IPS-20b (cell line): Measurements from ENCODE around the gene ARRDC2.

ENCODE experiments used
- H3K27ac ChIP-seq: one replicate; pipeline ENCODE4 v1.5.1; 2013; ENCODE audit warnings: low read length
- H3K27me3 ChIP-seq: 2 replicates; pipeline ENCODE4 v1.6.1; 2013; ENCODE audit warnings: mild to moderate bottlenecking, low read length, inconsistent platforms; ENCODE audit not compliant: insufficient read depth
- H3K36me3 ChIP-seq: 2 replicates; pipeline ENCODE4 v1.6.1; 2013; ENCODE audit warnings: low read depth, mild to moderate bottlenecking, inconsistent platforms, low read length, moderate library complexity; ENCODE audit not compliant: insufficient read depth
- H3K4me1 ChIP-seq: 2 replicates; pipeline ENCODE4 v1.6.1; 2013; ENCODE audit warnings: mild to moderate bottlenecking, control low read depth, inconsistent platforms, low read length, moderate library complexity; ENCODE audit not compliant: insufficient read depth
- H3K4me3 ChIP-seq: 2 replicates; pipeline ENCODE4 v1.5.1; 2013; ENCODE audit warnings: mild to moderate bottlenecking, low read length, inconsistent platforms
- H3K9ac ChIP-seq: 2 replicates; pipeline ENCODE4 v1.6.1; 2013; ENCODE audit warnings: low read depth, mild to moderate bottlenecking, inconsistent platforms, low read length, moderate library complexity
- H3K9me3 ChIP-seq: 2 replicates; pipeline ENCODE4 v1.6.1; 2013; ENCODE audit warnings: mild to moderate bottlenecking, low read depth, low read length, inconsistent platforms; ENCODE audit not compliant: insufficient read depth

Gene ARRDC2

DNA sequence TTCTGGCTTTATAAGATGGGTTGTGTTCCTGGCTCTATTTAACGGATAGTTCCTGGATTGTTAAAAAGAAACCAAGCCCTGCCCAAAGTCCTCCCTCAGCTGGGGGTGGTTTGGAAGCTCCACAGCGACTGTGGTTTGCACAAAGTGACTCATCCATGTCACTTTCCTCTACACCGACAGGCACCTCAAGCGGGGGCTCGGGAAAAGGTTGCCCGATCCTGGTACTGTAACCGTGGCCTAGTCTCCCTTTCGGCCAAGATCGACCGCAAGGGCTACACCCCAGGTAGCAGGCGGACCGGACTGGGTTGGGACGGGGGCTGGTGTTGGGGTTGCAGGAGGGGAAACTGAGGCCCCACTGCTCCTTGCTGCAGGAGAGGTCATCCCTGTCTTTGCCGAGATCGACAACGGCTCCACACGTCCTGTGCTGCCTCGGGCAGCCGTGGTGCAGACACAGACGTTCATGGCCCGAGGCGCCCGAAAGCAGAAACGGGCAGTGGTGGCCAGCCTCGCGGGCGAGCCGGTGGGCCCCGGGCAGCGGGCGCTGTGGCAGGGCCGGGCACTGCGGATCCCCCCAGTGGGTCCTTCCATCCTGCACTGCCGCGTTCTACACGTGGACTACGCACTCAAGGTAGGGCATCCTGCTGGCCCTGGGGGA is 1.6 kb downstream of the ARRDC2 start:
- Histone ChIP-seq H3K4me3 (no peak overlapping the region), H3K4me1 (no peaks in the 10 kb centered on the region; the same call in 1 of the 2 replicates), H3K9me3 (no peaks in the 10 kb centered on the region), H3K9ac (no peak overlapping the region), H3K27me3 (peaks cover 7% of the 10 kb centered on the region; the same call in 1 of the 2 replicates), H3K27ac (no peak overlapping the region), H3K36me3 (no peaks in the 10 kb centered on the region; the same call in 1 of the 2 replicates)

GRCh38 chr19:18010149-18010548 is 2.2 kb downstream of the ARRDC2 start:
- Histone ChIP-seq H3K9ac (no peak overlapping the region), H3K27ac (no peak overlapping the region), H3K9me3 (no peaks in the 10 kb centered on the region), H3K4me3 (no peak overlapping the region), H3K4me1 (no peaks in the 10 kb centered on the region; the same call in 1 of the 2 replicates), H3K36me3 (no peaks in the 10 kb centered on the region; the same call in 1 of the 2 replicates), H3K27me3 (peaks cover 7% of the 10 kb centered on the region; the same call in 1 of the 2 replicates)

DNA sequence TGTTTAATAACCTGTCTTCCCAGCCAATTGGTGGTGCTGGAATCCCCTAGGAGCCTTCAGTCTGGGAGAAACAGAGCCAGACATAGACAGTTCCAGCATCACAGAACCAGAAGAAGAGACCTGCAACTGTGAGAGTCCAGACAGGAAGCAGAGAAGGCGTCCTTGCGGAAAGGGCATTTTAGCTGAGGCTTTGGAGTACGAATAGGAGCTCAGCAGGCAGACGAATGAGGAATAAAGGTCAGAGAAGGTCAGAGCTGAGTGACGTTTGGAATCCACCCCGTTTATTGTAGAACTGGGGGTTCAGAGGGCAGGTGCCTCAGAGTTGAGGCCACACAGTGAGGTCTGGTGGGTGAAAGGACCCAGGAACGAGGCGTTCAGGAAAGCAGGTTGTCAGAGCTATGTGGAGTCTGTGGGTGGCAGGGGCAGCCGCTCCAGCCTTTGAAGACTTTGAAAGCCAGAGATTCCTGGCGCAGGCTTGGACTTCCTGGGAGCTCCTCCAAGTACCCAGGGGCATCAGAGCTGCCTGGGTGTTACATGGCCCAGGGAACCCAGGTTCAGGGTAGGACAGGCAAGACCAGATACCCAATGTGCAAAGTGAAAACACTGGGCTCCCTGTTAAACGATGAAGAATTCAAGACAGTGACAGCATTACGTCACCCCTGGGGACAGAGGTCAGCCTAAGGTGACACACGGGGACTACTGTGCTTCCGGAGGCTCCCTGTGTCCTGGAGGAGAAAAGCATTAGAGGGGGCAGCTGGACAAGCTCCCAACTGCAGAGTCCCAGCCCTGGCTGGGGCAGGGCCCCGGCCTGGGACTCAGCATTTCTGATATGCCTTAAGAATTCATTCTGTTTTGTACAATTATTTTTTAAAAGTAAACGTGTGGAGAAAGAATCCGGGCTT is 5.5 kb downstream of the ARRDC2 start:
- no peaks in the 10 kb centered on the region for H3K4me1 ChIP-seq

DNA sequence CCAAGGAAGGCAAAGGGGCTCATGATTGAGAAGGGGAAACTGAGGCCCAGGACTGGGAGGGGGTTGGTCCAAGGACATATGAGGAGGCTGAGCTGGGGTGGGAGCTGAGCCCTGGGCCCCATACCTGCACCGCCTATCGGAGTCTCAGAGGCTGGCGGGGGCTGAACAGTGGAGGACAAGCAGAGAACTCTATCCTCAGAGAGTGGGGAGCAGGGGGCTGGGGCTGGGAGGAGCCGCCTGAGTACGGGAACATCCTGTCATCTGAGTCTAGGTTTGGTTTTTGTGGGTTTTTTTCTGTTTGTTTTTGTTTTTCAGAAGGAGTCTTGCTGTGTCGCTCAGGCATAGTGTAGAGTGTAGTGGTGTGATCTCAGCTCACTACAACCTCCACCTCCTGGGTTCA is 6.2 kb downstream of the ARRDC2 start:
- H3K36me3 ChIP-seq: no peaks in the 10 kb centered on the region; the same call in 1 of the 2 replicates
- H3K4me3 ChIP-seq: no peak overlapping the region
- H3K27ac ChIP-seq: no peak overlapping the region
- H3K9ac ChIP-seq: no peak overlapping the region
- H3K4me1 ChIP-seq: no peaks in the 10 kb centered on the region
- no peaks in the 10 kb centered on the region for H3K27me3 ChIP-seq
- H3K9me3 ChIP-seq: no peaks in the 10 kb centered on the region

More for the DNA sequence above, 5.5 kb downstream of the ARRDC2 start:
- H3K27ac ChIP-seq: no peak overlapping the region
- no peaks in the 10 kb centered on the region for H3K9me3 ChIP-seq
- no peak overlapping the region for H3K9ac ChIP-seq
- no peaks in the 10 kb centered on the region for H3K27me3 ChIP-seq
- H3K4me3 ChIP-seq: no peak overlapping the region
- no peaks in the 10 kb centered on the region; the same call in 1 of the 2 replicates for H3K36me3 ChIP-seq

DNA sequence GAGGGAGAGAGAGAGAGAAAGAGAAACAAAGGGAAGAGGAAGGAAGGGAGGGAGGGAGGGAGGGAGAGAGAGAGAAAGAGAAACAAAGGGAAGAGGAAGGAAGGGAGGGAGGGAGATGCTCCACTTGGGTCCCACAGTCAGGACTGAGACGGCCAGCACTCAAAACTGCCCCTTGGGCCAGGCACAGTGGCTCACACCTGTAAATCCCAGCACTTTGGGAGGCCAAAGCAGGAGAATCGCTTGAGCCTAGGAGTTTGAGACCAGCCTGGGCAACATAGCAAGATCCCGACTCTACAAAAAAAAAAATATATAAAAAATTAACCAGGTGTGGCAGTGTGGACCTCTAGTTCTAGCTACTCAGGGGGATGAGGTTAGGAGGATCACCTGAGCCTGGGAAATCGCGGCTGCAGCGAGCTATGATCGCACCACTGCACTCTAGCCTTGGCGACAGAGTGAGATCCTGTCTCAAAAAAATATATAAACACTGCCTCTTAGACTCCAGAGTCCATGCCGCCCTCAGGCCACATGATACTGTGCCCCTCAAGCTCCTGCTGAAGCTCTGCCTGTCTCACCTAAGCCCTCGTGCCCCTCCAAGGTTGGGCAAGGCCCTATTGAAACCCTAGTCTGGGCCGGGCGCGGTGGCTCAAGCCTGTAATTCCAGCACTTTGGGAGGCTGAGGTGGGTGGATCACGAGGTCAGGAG is 8.4 kb downstream of the ARRDC2 start:
- no peaks in the 10 kb centered on the region; the same call in 1 of the 2 replicates for H3K36me3 ChIP-seq
- H3K27me3 ChIP-seq: no peaks in the 10 kb centered on the region
- no peaks in the 10 kb centered on the region for H3K9me3 ChIP-seq

DNA sequence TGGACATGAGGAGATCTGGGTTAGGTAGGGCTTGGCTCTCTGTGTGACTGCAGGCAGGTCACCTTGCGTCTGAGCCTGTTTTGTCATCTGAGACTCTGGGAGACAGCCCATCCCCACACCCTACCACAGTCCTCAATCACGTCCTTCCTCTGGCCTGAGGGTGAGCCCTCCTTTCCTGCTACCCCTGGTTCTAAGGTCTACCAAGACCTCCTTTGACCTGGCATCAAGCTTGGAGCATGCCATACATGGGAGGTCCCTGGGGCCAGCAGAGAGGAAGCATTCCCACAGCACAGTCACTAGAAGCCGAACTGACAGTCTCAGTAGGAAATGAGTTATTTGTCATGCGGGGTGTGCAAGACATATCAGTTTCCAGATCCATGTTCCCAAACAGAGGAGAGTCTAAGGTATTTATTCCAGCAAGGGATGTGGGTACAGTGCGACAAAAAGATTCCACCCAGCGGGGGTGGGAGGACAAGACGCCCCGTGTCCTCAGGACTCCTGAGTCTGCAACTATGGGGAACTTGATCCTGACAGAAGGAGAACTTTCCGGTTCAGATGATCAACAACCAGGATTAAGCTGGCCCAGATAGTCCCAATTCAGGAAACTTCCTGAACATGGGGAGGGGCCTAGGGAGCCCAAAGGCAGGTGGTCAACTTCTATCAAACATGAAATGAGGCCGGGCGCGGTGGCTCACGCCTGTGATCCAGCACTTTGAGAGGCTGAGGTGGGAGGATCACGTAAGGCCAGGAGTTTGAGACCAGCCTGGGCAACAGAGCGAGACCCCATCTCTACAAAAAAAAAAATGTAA is 9.5 kb downstream of the ARRDC2 start:
- no peak overlapping the region for H3K9ac ChIP-seq
- no peak overlapping the region for H3K4me3 ChIP-seq
- no peaks in the 10 kb centered on the region for H3K4me1 ChIP-seq
- no peaks in the 10 kb centered on the region; the same call in 1 of the 2 replicates for H3K36me3 ChIP-seq
- H3K9me3 ChIP-seq: no peaks in the 10 kb centered on the region
- no peak overlapping the region for H3K27ac ChIP-seq
- no peaks in the 10 kb centered on the region for H3K27me3 ChIP-seq

More for the DNA sequence above, 8.4 kb downstream of the ARRDC2 start:
- Histone ChIP-seq H3K9ac (no peak overlapping the region), H3K4me3 (no peak overlapping the region), H3K27ac (no peak overlapping the region), H3K4me1 (no peaks in the 10 kb centered on the region)

- Histone ChIP-seq H3K9ac (no peak overlapping the region), H3K27ac (no peak overlapping the region), H3K4me1 (no peaks in the 10 kb centered on the region; the same call in 1 of the 2 replicates), H3K36me3 (no peaks in the 10 kb centered on the region), H3K9me3 (no peaks in the 10 kb centered on the region), H3K4me3 (no peak overlapping the region), H3K27me3 (no peaks in the 10 kb centered on the region)
Measured at GRCh38 chr19:18020212-18021085, 12.5 kb downstream of the ARRDC2 start.

GRCh38 chr19:18021121-18021755 is 13.3 kb downstream of the ARRDC2 start:
- H3K4me3 ChIP-seq: no peak overlapping the region
- no peaks in the 10 kb centered on the region for H3K36me3 ChIP-seq
- no peak overlapping the region for H3K27ac ChIP-seq
- H3K27me3 ChIP-seq: no peaks in the 10 kb centered on the region
- no peaks in the 10 kb centered on the region for H3K9me3 ChIP-seq
- no peak overlapping the region for H3K9ac ChIP-seq
- H3K4me1 ChIP-seq: no peaks in the 10 kb centered on the region; the same call in 1 of the 2 replicates

GRCh38 chr19:18023622-18024251 is 15.8 kb downstream of the ARRDC2 start:
- no peak overlapping the region for H3K9ac ChIP-seq
- no peaks in the 10 kb centered on the region for H3K36me3 ChIP-seq
- H3K27me3 ChIP-seq: no peaks in the 10 kb centered on the region
- no peak overlapping the region for H3K27ac ChIP-seq
- no peaks in the 10 kb centered on the region for H3K9me3 ChIP-seq
- H3K4me3 ChIP-seq: no peak overlapping the region
- no peaks in the 10 kb centered on the region; the same call in 1 of the 2 replicates for H3K4me1 ChIP-seq

GRCh38 chr19:18027151-18027550 is 19.2 kb downstream of the ARRDC2 start:
- H3K9me3 ChIP-seq: no peaks in the 10 kb centered on the region
- H3K4me1 ChIP-seq: no peaks in the 10 kb centered on the region; the same call in 1 of the 2 replicates
- H3K36me3 ChIP-seq: no peaks in the 10 kb centered on the region
- no peak overlapping the region for H3K4me3 ChIP-seq
- H3K27ac ChIP-seq: no peak overlapping the region
- no peak overlapping the region for H3K9ac ChIP-seq
- no peaks in the 10 kb centered on the region for H3K27me3 ChIP-seq
